Myocyte (in vitro differentiated cells): Measurements from ENCODE around the gene IGF1R. TPM values are rescaled to one million over a fixed set of nuclear protein-coding genes. Genes with fewer than 3 reads are reported as not detected.
A peak's percentile ranks its signal among the peaks of the same experiment; 100 is the strongest.
"Not testable (repeated sequence)": the region's sequence is repeated elsewhere in the genome, so short reads cannot be mapped to it uniquely, and the experiment has no call there.

Experiments used
- DNase-seq: peaks from one replicate; pipeline ENCODE4 v3.0.0-alpha.2; 2012; ENCODE audit warnings: low read depth
- total RNA-seq: library from RNA; depleted of rRNA; stranded (reverse); fragments of >200 nt; gene quantifications from 2 replicates; pipeline ENCODE4 v1.2.3, GENCODE V29; 2014

IGF1R gene
- total RNA-seq, 1 donor from 2014 or later = 21.2 TPM

- peak; percentile 24 for DNase-seq
These were observed 333.7 kb downstream of the IGF1R start for GRCh38 chr15:98981851-98982722.

- peak; percentile 88 for DNase-seq
These were observed 335.0 kb downstream of the IGF1R start for GRCh38 chr15:98983334-98983733.

GRCh38 chr15:98986281-98986680 is 337.9 kb downstream of the IGF1R start:
- no peak for DNase-seq

GRCh38 chr15:98994892-98995291 is 346.6 kb downstream of the IGF1R start:
- no peak for DNase-seq

GRCh38 chr15:98996169-98996568 is 347.8 kb downstream of the IGF1R start:
- no peak for DNase-seq

GRCh38 chr15:98996624-98997023 is 348.3 kb downstream of the IGF1R start:
- DNase-seq = no peak

- DNase-seq = no peak
These were observed 349.0 kb downstream of the IGF1R start for GRCh38 chr15:98997312-98997711.

GRCh38 chr15:98997755-98998154 is 349.4 kb downstream of the IGF1R start:
- no peak for DNase-seq

GRCh38 chr15:98998279-98998678 is 349.9 kb downstream of the IGF1R start:
- no peak for DNase-seq

- no peak for DNase-seq
These were observed 350.9 kb downstream of the IGF1R start for GRCh38 chr15:98999233-98999632.

- no peak for DNase-seq
These were observed 353.9 kb downstream of the IGF1R start for GRCh38 chr15:99002226-99002625.

- DNase-seq = not testable (repeated sequence)
These were observed 355.0 kb downstream of the IGF1R start for GRCh38 chr15:99003317-99003716.

GRCh38 chr15:99004998-99005974 is 356.9 kb downstream of the IGF1R start:
- DNase-seq = peak; percentile 66

GRCh38 chr15:99006146-99006545 is 357.8 kb downstream of the IGF1R start:
- no peak for DNase-seq

- no peak for DNase-seq
These were observed 358.7 kb downstream of the IGF1R start for GRCh38 chr15:99006904-99007495.

GRCh38 chr15:99009741-99010330 is 361.5 kb downstream of the IGF1R start:
- no peak for DNase-seq

GRCh38 chr15:99010768-99011167 is 362.4 kb downstream of the IGF1R start:
- no peak for DNase-seq
